OCI-LY1 (cell line): ENCODE measurements around the gene MAML2.

Experiments used
- H2AFZ ChIP-seq: fragments of 200-600 bp; sonication (generic), shearing (Covaris generic); 2 replicates; pipeline ENCODE4 v1.6.0; 2014; ENCODE audit warnings: antibody characterized with exemption, mild to moderate bottlenecking, low read length
- H3F3A ChIP-seq: fragments of 200-600 bp; sonication (generic), shearing (Covaris generic); 2 replicates; pipeline ENCODE4 v1.6.0; 2014; ENCODE audit warnings: mild to moderate bottlenecking, antibody characterized with exemption, low read length, moderate library complexity; ENCODE audit not compliant: insufficient read depth
- H3K27ac ChIP-seq: fragments of 200-600 bp; sonication (generic); 2 replicates; pipeline ENCODE4 v1.5.1; 2014; ENCODE audit warnings: low read length, mixed run types, mild to moderate bottlenecking, low read depth; ENCODE audit not compliant: poor library complexity, severe bottlenecking
- H3K27me3 ChIP-seq: fragments of 200-600 bp; sonication (generic); 2 replicates; pipeline ENCODE4 v1.6.0; 2014; ENCODE audit warnings: antibody characterized with exemption, mild to moderate bottlenecking, low read length, moderate library complexity; ENCODE audit not compliant: insufficient read depth
- H3K36me3 ChIP-seq: fragments of 200-600 bp; sonication (generic); 2 replicates; pipeline ENCODE4 v1.6.1; 2014; ENCODE audit warnings: mild to moderate bottlenecking, antibody characterized with exemption, low read length, moderate library complexity, mixed read lengths; ENCODE audit not compliant: insufficient read depth
- H3K4me1 ChIP-seq: fragments of 200-600 bp; sonication (generic); 2 replicates; pipeline ENCODE4 v1.5.1; 2014; ENCODE audit warnings: mild to moderate bottlenecking, low read length, moderate library complexity; ENCODE audit not compliant: insufficient read depth, severe bottlenecking
- H3K4me2 ChIP-seq: fragments of 200-600 bp; sonication (generic), shearing (Covaris generic); 2 replicates; pipeline ENCODE4 v1.6.1; 2014; ENCODE audit warnings: low read length
- H3K4me3 ChIP-seq: fragments of 200-600 bp; sonication (generic); 2 replicates; pipeline ENCODE4 v1.5.1; 2014; ENCODE audit warnings: low read length, low read depth, mild to moderate bottlenecking, mixed read lengths; ENCODE audit not compliant: poor library complexity, severe bottlenecking
- H3K79me2 ChIP-seq: fragments of 200-600 bp; shearing (Covaris generic); 2 replicates; pipeline ENCODE4 v1.6.1; 2016; ENCODE audit warnings: mixed run types, low read length, mixed read lengths; ENCODE audit not compliant: insufficient read depth
- H3K9ac ChIP-seq: fragments of 200-600 bp; sonication (generic), shearing (Covaris generic); 2 replicates; pipeline ENCODE4 v1.6.1; 2014; ENCODE audit warnings: mild to moderate bottlenecking, low read length, mixed read lengths
- H3K9me2 ChIP-seq: fragments of 200-600 bp; sonication (generic), shearing (Covaris generic); 2 replicates; pipeline ENCODE4 v1.6.1; 2014; ENCODE audit warnings: low read depth, mild to moderate bottlenecking, low read length, mixed read lengths
- H3K9me3 ChIP-seq: fragments of 200-600 bp; shearing (Covaris generic); 2 replicates; pipeline ENCODE4 v1.6.1; 2014; ENCODE audit warnings: low read length, mixed read lengths
- H4K20me1 ChIP-seq: fragments of 200-600 bp; sonication (generic), shearing (Covaris generic); 2 replicates; pipeline ENCODE4 v1.6.0; 2016; ENCODE audit warnings: mild to moderate bottlenecking, low read length; ENCODE audit not compliant: insufficient read depth
- CTCF ChIP-seq: fragments of 200-600 bp; sonication (generic), shearing (Covaris generic); IDR thresholded peaks from 2 replicates; pipeline ENCODE4 v1.5.1; 2017; ENCODE audit warnings: mild to moderate bottlenecking, antibody characterized with exemption, low read length, moderate library complexity, mixed read lengths
- EZH2 ChIP-seq: fragments of 200-600 bp; sonication (generic), shearing (Covaris generic); IDR thresholded peaks from 2 replicates; pipeline ENCODE4 v1.8.0; 2017; ENCODE audit warnings: borderline replicate concordance, mixed run types, mild to moderate bottlenecking, antibody characterized with exemption, low read length, moderate library complexity, mixed read lengths

Gene MAML2

GRCh38 chr11:96079691-96080090 lies 263.3 kb downstream of the MAML2 start:
- H3K4me1 ChIP-seq: no peaks in the 10 kb centered on the region
- H3K4me2 ChIP-seq: no peak overlapping the region
- no peak for TF ChIP-seq EZH2
- no peak for TF ChIP-seq CTCF
- no peak overlapping the region for H3K27ac ChIP-seq
- H2AFZ ChIP-seq: no peak overlapping the region
- no peaks in the 10 kb centered on the region for H3K9me2 ChIP-seq
- H4K20me1 ChIP-seq: no peaks in the 10 kb centered on the region
- no peak overlapping the region for H3K4me3 ChIP-seq
- no peaks in the 10 kb centered on the region for H3K27me3 ChIP-seq
- no peak overlapping the region for H3K9ac ChIP-seq
- no peaks in the 10 kb centered on the region for H3K36me3 ChIP-seq
- no peaks in the 10 kb centered on the region for H3K79me2 ChIP-seq
- no peaks in the 10 kb centered on the region for H3F3A ChIP-seq
- no peaks in the 10 kb centered on the region for H3K9me3 ChIP-seq

- no peaks in the 10 kb centered on the region for H3F3A ChIP-seq
- no peaks in the 10 kb centered on the region for H3K4me1 ChIP-seq
- no peaks in the 10 kb centered on the region for H3K27me3 ChIP-seq
- H3K4me2 ChIP-seq: no peak overlapping the region
- no peaks in the 10 kb centered on the region for H4K20me1 ChIP-seq
- H2AFZ ChIP-seq: no peak overlapping the region
- H3K9ac ChIP-seq: no peak overlapping the region
- H3K79me2 ChIP-seq: no peaks in the 10 kb centered on the region
- H3K9me3 ChIP-seq: no peaks in the 10 kb centered on the region
- H3K4me3 ChIP-seq: no peak overlapping the region
- TF ChIP-seq CTCF (no peak), EZH2 (no peak)
- no peaks in the 10 kb centered on the region for H3K9me2 ChIP-seq
- no peaks in the 10 kb centered on the region for H3K36me3 ChIP-seq
- H3K27ac ChIP-seq: no peak overlapping the region
Observed at GRCh38 chr11:96075532-96075959, 267.4 kb downstream of the MAML2 start.

GRCh38 chr11:96074551-96075310 lies 268.3 kb downstream of the MAML2 start:
- Histone ChIP-seq H3F3A (no peaks in the 10 kb centered on the region), H3K9ac (no peak overlapping the region), H2AFZ (no peak overlapping the region), H3K4me2 (no peak overlapping the region), H3K9me2 (no peaks in the 10 kb centered on the region), H3K27ac (no peak overlapping the region), H3K4me3 (no peak overlapping the region), H3K36me3 (no peaks in the 10 kb centered on the region), H3K9me3 (no peaks in the 10 kb centered on the region), H4K20me1 (no peaks in the 10 kb centered on the region), H3K27me3 (no peaks in the 10 kb centered on the region), H3K79me2 (no peaks in the 10 kb centered on the region), H3K4me1 (no peaks in the 10 kb centered on the region)
- TF ChIP-seq EZH2 (no peak), CTCF (no peak)
